ENCODE results near the gene PRKAB2. TPM values are rescaled to one million over a fixed set of nuclear protein-coding genes. Genes with fewer than 3 reads are reported as not detected.

Gene PRKAB2
- total RNA-seq, 1 experiment from 2014 or later: 17.8 TPM

DNA sequence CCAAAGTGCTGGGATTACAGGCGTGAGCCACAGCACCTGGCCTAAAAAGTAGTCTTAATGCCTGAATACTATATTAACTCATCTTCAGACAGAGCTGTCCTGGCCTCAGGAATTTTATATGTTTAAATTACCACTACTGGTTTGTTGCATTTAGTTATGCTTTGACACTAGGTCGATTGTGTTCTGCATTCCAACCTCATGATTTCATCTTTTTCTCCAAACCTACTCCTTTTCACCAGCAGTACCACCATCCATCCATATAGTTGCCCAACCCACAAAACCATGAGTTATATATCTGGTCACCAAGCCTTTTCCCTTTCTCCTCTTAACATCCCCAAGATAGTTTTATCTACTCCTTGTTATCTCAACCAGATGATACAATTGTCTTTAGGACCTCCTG lies 30.3 kb upstream of the PRKAB2 start:
- H2BK20ac ChIP-seq (ENCODE audit: low read depth, low read length, poor library complexity, severe bottlenecking): no peak overlapping the region
- H3K27ac Mint-ChIP-seq: no peak overlapping the region

More for the DNA sequence above, 30.3 kb upstream of the PRKAB2 start:
- Histone ChIP-seq H2BK120ac (ENCODE audit: low read depth, low read length, poor library complexity, severe bottlenecking) (no peak overlapping the region), H4K20me1 (ENCODE audit: control insufficient read depth, insufficient read depth, insufficient read length) (no peaks in the 10 kb centered on the region), H2BK5ac (ENCODE audit: insufficient read length, low read length) (no peak overlapping the region), H3K18ac (ENCODE audit: insufficient read length, low read depth, low read length) (no peak overlapping the region), H3K79me2 (ENCODE audit: insufficient read depth, low read length) (no peaks in the 10 kb centered on the region), H2AK5ac (ENCODE audit: insufficient read length, low read length) (no peak overlapping the region), H3T11ph (ENCODE audit: low read length) (no peak overlapping the region), H3K56ac (ENCODE audit: insufficient read length, low read depth, low read length) (no peak overlapping the region), H2BK12ac (ENCODE audit: insufficient read length, low read depth, low read length) (no peak overlapping the region), H4K91ac (ENCODE audit: insufficient read length, low read depth, low read length) (no peak overlapping the region), H3K14ac (ENCODE audit: insufficient read depth, low read length) (no peak overlapping the region), H4K5ac (ENCODE audit: insufficient read length, low read depth, low read length) (no peak overlapping the region), H3K4ac (ENCODE audit: low read depth, low read length) (no peak overlapping the region), H4K8ac (replicated peaks; ENCODE audit: insufficient read length, low read depth, low read length) (no peak overlapping the region), H3K27me3 (ENCODE audit: insufficient read depth, low read length) (no peaks in the 10 kb centered on the region), H3K79me1 (ENCODE audit: insufficient read depth, low read depth, low read length, poor library complexity, severe bottlenecking) (no peaks in the 10 kb centered on the region), H3K4me2 (ENCODE audit: insufficient read depth, insufficient read length, low read length) (no peak overlapping the region), H3K9me3 (ENCODE audit: control insufficient read depth, low read depth, low read length) (no peaks in the 10 kb centered on the region), H3K23ac (ENCODE audit: insufficient read length, low read depth, low read length) (no peak overlapping the region), H3K27ac (ENCODE audit: insufficient read length, low read depth, low read length) (no peak overlapping the region), H2AFZ (ENCODE audit: low read length) (no peak overlapping the region), H3K4me1 (ENCODE audit: insufficient read depth, low read length) (no peaks in the 10 kb centered on the region), H3K9ac (ENCODE audit: extremely low read depth, insufficient read length, low read length) (no peak overlapping the region), H3K23me2 (ENCODE audit: insufficient read length, low read depth, low read length, poor library complexity, severe bottlenecking) (no peaks in the 10 kb centered on the region), H2BK15ac (ENCODE audit: low read depth, low read length) (no peak overlapping the region)
- H3K9me3 Mint-ChIP-seq: no peaks in the 10 kb centered on the region
- TF ChIP-seq, protein P1, sequence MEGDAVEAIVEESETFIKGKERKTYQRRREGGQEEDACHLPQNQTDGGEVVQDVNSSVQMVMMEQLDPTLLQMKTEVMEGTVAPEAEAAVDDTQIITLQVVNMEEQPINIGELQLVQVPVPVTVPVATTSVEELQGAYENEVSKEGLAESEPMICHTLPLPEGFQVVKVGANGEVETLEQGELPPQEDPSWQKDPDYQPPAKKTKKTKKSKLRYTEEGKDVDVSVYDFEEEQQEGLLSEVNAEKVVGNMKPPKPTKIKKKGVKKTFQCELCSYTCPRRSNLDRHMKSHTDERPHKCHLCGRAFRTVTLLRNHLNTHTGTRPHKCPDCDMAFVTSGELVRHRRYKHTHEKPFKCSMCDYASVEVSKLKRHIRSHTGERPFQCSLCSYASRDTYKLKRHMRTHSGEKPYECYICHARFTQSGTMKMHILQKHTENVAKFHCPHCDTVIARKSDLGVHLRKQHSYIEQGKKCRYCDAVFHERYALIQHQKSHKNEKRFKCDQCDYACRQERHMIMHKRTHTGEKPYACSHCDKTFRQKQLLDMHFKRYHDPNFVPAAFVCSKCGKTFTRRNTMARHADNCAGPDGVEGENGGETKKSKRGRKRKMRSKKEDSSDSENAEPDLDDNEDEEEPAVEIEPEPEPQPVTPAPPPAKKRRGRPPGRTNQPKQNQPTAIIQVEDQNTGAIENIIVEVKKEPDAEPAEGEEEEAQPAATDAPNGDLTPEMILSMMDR (conservative IDR thresholded peaks at IDR 0.05): no peak
- H3K27me3 Mint-ChIP-seq (ENCODE audit: low read depth): no peaks in the 10 kb centered on the region; the same call in 1 of the 2 replicates
- no peak overlapping the region for H3K4me3 Mint-ChIP-seq
- DNase-seq: no peak
- WGBS (ENCODE audit: extremely low coverage, insufficient read length, low lambda C conversion rate): no CpG with 5 or more reads among the region's 2 CpGs
- H3K4me1 Mint-ChIP-seq: no peaks in the 10 kb centered on the region
- H3K36me3 Mint-ChIP-seq (ENCODE audit: insufficient read depth in 1 of 3, low read depth in 3 of 3): no peaks in the 10 kb centered on the region
